Measurements from ENCODE around the gene LZTS2. TPM values are rescaled to one million over a fixed set of nuclear protein-coding genes. Genes with fewer than 3 reads are reported as not detected.

Gene LZTS2
- total and polyA plus RNA-seq, 2 of the 8 experiments (the other 6 are each of a cell fraction or from before 2014, with no cell fraction given) = 75.7 to 99.5 TPM

DNA sequence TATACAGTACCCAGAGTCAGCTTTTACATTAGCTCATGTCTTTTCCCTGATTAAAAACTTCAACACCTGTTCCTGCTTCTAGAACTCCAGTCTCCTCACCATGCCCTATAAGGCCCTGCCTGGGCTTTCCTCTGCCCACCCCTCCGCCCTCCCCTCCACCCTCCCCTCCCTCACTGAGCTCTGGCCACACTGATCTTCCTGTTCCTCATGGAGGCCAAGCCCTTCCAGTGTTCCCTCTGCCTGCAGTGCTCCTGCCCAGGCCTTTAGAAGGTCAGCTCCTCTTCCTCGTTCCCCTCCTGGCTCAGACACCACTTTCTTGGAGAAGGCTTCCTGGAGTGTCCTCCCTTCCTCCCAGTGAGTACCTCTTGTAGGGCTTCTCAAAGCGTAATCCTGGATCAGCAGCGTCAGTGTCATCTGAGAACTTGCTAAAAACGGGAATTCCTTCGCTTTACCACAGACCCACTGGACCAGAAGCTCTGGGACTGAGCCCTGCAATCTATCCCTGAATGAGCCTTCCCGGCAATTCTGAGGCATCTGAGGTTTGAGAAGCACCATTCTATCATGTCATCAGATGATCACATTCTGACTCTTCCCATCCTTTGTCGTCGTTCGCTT lies 27.6 kb downstream of the LZTS2 start (continued):
- TF ChIP-seq CHD7 (IDR thresholded peaks at IDR 0.05; ENCODE audit: insufficient replicate concordance, low read length) (no peak), KDM1A (IDR thresholded peaks at IDR 0.05; ENCODE audit: borderline replicate concordance, low read length) (no peak), KDM4A (IDR thresholded peaks at IDR 0.05; ENCODE audit: low read depth, low read length, severe bottlenecking) (no peak), SAP30 (IDR thresholded peaks at IDR 0.05; ENCODE audit: insufficient read depth, insufficient replicate concordance, low read length) (no peak), CEBPB (IDR thresholded peaks at IDR 0.05; ENCODE audit: low read depth, low read length) (no peak), CREB1 (IDR thresholded peaks at IDR 0.05) (no peak), SP1 (IDR thresholded peaks at IDR 0.05; ENCODE audit: low read depth, low read length) (no peak), ATF3 (IDR thresholded peaks at IDR 0.05; ENCODE audit: insufficient read depth, low read depth, low read length) (no peak), CBX8 (IDR thresholded peaks at IDR 0.05; ENCODE audit: borderline replicate concordance, low read depth, low read length) (no peak)
